Measurements from ENCODE around the gene MGAT5.
A peak's percentile ranks its signal among the peaks of the same experiment; 100 is the strongest.

MGAT5 gene

DNA sequence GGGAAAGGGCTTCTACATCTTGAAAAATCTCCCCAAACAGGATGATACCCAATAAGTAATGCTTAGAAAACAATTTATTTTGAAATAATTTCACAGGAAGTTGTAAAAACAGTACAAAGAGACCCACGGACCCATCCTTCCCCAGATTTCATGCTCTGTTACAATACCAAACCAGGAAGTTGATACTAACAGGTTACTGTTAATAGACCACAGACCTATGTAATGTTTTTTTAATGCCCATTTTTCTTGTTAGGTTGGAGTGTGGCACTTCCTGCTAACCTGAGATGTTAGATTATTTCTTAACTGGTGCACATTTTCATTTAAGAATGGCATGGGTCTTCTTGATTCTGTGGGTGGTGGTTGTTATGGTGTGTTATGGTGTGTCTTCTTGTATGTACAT lies 21.4 kb upstream of the MGAT5 start:
- DNase-seq, result no peak

DNA sequence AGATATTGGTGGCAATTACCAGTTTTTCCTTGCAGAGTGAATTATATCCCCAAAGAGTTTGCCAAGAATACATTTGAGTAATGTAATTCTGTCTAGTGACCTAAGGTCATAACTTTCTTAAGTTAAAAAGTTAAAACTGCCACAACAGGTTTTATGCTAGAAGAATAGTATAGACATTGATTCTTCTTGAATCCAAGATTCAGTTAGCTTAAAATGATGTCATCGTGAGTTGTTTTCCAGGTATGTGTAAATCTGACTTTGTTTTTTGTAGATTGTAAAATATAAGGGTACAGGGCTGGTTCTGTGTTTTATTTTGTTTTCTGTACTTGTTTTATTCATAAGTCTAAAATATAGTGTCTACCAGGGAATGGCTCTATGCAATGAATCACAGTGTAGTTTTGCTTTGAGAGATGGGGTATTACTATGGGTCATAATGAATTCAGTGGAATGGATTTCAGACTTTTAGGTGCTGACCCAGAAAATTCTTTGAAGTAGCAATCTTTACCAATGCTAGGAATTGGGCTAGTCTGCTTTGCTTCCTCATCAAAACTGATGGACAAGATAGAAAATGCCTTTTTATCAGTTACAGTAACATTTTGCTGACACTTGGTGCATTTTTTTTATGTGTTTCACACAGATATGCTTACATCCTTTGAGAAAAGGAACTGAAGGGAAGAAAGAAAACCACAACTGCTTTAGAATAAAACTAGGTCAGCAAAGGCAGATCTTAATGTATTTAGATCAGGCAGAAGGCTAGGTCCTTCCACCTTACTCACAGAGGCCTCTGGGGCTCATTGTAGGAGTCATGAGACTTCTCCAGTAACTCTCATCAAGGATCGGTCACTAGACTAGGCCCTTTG lies 20.8 kb upstream of the MGAT5 start:
- DNase-seq, result peak; percentile 37

DNA sequence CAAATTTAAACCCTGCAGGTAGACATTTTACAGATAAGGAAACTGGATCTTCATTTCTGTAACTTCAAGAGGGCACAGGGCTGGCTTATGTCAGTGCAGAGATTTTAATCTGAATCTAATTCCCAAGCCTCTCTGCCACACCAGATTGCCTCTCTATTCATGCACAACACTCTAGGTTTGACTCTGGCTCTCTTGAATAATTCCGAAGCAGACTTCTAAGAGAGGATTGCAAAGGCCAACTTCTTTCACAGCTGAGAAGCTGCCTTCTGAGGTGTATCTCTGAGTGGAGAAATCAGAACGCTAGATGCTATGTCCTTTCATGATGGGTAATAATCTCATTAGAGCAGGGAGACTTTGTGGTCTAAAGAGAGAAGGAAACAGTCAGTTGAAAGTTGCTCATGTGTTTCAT lies 20.1 kb upstream of the MGAT5 start:
- DNase-seq, result no peak

DNA sequence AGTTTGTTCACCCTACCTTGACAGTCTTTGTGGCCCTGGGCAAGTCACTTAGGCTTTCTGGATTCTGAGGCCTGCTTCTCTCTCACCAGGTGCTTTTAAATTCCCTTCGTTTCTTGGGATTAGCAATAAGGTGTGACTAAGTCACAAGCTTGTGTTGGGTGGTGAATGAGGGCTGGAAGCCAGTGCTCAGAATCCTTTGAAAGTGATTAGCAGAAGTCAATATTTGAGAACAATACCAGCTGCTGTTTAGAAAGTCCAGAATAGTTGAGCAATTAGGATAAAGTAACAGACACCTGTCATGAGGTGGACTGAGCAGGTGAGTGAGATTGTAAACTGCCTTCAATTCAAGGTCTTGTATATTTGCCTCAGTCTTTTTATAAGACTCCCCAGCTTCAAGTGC lies 19.3 kb upstream of the MGAT5 start:
- no peak for DNase-seq

DNA sequence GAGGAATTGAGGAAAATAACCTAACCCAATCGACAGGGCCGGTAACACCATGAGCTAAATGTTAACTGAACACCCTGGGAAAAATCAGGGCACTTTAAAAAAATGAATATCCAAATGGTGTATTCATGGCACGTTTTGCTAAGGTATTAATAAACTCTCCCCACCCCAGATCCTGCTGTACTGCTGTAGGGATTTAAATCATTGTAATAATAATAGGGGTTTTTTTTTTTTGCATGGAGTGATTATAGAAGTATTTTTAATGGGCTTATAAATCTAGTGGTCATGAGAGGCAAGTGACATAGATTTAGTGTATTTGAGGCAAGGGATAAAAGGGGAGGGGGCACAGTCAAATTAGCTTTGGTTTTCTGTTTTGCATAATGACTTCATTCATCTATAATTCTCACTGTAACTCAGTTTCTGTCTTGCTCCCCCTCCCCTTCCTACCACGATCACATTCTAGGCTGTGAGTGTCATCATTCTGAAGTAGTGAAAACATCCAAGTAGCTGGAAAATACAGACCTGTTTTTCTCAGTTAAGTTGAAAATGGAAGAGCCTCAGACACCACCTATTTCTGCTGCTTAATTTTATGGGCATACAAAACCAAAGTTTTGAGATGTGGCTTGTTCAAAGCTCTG lies 18.2 kb upstream of the MGAT5 start:
- no peak for DNase-seq

DNA sequence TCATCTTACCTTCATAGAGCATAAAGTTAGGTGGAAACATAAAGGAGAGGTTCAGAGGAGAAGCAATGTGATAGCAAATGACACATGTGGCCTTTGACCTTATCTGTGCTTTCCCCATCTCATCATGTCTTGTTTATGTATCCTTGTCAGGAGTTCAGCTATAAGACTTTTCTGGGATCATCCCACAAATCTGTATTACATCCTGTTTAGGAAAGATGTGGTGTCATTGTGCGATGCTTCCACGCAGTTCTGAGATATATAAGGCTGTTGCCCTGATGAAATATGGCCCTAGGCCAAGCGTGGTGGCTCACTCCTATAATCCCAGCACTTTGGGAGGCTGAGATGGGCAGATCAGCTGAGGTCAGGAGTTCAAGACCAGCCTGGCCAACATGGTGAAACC lies 15.5 kb upstream of the MGAT5 start:
- no peak for DNase-seq

DNA sequence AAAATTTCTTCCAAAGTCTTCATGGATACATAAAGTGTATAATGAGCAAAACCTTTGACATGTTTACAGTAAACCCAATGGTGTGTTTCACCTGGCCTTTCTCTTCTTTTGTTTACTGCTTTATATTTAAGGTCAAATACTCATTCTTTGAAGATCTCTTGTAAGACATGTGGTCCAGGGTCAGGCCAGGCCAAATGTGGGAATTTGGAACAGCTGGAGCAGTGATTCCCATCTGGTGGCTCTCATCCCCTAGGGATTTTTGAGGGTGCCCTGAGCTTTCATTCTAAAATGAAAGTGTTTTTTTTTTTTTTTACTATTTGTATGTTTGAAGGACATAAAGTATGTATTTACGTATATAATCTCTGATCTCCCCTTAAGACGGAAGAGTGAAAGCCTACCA lies 13.8 kb upstream of the MGAT5 start:
- DNase-seq, result no peak

DNA sequence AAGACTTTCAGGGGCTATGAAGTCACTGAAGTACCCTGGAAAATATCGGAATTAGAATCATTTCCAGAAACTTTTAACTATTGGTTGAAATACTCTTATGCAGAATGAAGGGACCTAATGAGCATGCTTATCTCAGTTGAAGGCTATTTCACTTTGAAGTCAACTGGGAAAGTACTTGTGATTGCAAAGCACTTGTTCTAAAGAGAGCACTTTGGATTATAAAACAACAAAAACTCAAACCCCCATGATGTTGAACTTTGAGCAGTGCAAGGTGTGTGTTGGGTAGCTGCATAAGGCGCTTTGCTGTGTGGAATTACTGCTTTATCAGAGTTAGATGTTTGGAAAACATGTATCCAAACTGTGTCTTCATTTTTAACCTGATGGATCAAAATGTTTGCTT lies 12.0 kb upstream of the MGAT5 start:
- no peak for DNase-seq

DNA sequence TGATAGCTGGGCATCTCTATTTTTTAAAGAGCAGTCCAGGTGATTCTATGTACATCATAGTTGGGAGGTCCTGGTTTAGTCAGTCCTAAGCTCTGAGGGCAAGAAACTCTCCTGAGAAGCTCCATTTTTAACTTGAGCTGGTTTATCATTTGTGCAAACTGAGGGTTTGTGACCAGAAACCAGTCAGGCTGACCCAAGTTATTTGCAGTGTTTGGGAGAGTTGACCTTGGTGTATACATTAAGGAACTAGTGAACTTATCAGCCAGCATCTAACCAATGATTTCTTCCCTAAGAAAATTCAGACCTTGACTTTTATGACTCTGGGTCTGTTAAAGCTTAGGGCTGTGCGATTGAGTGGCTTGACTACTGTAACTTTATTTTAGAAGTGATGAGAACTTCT lies 10.6 kb upstream of the MGAT5 start:
- DNase-seq, result no peak

DNA sequence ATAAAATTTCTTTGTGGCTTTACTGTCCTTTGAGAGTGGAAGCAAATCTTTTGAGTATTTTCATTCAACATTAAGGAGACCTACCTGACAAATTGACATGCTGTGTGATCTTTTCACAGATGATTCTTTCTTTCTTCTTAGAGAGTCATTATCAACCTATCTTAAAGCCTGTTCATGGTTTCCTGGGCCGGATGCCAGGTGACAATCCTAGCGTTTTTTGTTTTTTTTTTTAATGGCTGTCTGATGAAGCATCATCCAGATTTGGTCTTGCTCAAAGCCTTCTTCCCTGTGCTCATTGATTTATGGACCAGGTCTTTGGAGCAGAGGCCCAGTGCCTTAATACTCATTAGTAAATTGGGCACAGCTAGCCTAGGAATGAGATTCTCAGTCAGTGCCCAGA lies 9.8 kb upstream of the MGAT5 start:
- DNase-seq, result no peak

DNA sequence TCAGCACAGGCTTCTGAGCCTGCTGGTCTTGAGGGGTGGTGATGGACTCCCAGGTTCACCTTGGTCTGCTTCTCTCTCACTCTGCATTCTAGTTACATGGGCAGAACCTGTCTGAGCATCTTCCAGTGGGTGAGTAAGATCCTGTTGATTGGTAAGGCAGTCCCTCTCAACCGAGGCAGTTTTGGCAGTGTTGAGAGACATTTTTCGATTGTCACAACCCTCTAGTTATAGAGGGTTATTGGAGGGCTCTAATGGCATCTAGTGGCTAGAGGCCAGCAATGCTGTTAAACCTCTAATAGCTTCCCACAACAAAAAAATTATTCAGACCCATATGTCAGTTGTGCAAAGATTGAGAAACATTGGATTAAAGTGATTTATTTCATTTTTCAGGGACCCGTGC lies 9.3 kb upstream of the MGAT5 start:
- DNase-seq, result no peak

DNA sequence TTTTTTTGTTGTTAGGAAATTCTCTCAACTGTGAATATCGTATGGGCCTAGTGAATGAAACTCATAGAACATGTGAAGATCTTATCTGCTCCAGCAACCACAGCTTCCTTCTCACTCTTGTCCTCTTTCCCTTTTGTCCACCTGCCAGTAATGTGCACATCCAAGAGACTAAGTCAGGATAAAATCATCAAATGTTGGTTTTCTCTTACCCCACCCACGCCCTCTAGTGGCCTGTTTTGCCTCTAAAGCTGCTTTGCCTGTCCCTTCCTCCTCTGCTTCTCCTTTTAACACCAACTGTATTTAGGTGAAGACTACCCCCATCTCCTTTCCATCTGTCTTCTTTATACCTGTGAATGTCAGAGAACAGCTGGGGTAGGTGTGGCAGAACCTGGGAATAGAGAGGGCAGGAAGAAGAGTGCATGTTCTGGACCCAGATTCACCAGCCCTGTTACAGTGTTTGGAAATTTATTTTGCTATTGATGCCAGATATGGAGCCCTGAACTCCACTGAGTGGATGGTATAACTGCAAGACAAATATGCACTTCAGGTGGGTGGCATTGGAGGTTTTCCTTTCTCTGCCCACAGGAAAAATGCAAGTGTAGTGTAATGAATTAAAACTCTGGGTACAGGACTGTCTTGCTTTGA lies 8.4 kb upstream of the MGAT5 start:
- DNase-seq, result peak; percentile 87

DNA sequence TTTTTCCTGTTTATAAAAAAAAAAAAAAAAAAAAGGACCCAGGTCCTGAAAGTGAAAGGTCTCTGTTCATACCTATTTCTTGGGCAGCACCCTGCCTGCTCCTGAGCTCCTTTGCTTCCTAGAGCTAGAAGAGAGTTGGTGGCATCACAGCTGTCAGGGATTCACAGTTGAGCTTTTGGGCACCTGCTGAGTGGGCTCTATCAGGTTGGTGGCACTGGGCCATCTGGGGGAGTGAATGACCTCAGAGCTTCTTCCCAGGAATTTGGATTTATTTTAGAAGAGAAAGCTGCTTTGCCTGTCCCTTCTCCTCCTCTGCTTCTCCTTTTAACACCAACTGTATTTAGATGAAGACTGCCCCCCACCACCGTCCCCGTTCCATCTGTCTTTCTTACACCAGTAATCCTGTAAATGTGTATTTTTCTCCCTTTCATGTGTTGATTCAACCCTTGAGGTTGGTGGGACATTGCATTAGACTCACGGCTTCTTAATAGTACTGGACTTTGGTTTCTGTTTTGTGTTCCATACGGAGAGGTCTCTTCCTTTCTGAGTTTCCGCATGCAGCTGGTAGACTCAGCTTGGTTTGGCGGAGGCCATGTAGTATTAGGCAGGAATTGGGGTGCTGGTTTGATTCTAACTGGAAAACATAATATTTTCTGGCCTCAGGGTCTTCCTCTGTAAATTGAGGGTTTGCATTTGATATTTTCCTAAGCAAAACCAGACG lies 7.6 kb upstream of the MGAT5 start:
- DNase-seq, result peak; percentile 30

DNA sequence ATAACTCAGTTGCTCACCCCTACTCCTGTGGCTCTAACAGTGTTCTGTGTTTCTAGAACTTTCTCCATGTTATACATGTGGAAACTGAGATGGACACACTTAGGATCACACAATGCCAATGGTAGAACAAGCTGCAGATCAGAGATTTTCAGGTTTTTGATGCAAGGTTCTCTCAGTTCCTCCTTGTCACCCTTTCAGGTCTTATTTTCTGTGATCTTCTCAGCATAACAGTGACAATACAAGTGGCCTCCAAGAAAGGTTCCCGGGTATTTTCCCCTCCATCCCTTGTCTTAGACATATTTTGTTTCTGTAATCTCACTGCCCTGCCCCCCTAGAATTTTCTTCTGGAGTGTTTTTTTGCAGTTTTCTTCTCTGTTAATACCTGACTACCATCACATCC lies 6.2 kb upstream of the MGAT5 start:
- no peak for DNase-seq

DNA sequence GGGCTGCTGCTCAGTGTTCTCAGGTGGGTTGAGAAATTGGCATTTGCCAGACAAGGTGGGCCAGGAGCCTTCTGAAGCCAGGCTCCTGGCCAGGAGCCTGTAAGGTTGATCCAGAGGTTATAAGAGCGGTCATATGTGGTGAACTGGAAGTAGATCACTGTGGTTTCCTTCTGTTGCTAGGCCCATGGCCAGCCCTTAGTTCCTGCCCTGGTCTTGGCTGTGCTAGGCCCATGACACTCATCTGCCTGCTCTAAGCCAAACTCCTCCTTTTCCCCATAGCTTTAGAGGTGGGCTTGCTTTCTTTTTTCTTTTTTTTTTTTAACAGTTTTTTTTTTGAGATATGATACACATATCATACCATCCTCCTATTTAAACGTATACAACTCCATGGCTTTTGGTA lies 5.0 kb upstream of the MGAT5 start:
- no peak for DNase-seq

DNA sequence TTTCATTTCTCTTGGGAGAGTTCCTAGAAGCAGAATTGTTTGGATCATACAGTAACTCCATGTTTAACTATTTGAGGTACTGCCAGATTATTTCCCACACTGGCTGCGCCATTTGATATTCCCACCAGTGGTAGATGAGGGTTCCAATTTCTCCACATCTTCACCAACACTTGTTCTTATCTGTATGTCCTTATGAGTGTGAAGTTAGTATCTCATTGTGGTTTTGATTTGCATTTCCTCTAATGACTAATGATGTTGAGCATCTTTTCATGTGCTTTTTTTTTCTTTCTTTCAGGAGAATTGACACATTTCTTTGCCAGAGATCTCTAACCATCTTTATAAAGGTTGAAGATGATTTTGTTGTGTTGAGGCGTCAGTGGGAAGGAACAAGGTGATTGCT lies 4.1 kb upstream of the MGAT5 start:
- no peak for DNase-seq

DNA sequence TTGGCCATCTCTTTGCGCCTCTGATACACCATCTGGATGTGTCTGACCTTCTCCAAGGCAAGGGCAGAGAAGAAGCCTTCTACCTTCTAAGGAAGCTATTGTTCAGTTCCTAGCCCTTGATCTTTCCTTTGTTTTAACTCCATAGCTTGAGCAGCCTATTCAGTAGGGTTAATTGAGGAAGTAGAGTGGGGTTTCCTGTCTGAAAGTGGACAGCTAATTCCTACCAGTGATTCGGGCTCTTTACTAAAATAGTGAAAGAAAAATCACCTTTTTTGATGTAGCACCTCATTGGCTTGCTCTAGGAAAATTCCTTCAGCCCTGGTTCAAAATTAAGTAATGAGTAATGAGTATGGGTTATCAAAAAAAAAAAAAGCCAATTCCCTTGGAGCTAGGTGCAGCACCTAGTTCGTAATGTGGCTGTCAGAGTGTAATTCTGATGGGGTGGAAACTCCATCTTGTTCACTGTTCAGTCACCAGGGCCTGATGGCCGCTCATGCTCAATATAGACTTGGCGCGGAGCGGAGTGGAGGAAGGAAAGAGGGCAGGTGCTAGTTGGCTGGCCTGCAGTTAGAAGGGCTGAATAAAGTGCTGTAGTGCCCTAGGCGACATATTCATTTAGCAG lies 2.9 kb upstream of the MGAT5 start:
- DNase-seq, result no peak

DNA sequence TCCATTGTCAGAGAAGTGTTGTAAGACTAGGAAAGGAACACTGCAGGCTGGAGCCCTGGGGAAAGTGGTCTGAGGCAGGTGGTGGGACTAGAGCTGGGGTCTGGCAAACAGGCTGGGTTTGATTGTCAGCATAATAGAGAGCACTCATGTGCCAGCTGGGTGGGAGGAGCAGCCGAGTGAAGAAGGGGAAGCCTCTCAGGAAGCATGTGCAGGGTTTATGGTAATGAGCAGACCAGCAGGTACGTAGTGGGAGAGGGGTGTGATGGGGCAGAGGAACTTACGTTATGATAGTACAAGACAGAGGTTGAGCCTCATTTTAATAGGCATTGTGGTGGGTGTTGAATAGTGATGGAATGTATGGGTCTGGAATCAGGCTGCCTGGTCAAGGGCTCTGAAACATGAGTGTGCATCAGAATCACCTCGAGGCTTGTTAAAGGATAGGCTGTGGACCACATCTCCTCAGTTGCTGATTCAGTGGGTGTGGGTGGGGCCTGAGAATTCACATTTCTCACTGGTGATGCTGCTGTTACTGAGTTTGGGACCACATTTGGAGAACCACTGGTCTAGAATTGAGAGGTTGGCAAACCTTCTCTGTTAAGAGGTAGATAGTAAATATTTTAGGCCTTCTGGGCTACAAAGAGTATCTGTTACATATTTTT lies 1.7 kb upstream of the MGAT5 start:
- DNase-seq, result no peak

DNA sequence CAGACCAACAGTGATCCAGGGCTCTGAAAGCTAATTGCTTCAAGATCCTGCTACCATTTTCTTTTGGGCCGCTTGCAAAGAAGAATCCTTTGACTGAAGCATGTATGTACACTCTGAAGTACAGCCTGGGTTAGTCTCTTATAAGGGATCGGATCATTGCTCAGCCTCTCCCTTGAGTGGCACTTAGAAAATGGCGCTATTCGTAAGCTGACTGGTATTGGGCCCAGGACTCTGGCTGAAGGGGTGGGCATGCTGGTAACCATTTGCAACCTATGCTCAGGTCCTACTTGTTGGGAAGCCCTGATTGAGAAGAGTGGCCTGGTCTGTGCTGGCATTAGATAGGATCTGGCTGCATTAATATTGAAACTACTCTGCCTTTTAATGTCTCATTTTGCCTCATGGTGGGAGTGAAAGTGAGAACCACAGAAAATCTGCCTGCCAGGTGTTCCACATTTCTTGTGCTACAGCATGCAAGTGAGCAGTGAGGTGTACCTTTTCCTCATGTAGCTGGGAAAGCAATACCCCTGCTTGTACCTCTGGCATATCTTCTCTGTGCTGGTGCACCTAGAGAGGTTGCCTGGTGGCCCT lies 661 bp upstream of the MGAT5 start:
- DNase-seq, result no peak

DNA sequence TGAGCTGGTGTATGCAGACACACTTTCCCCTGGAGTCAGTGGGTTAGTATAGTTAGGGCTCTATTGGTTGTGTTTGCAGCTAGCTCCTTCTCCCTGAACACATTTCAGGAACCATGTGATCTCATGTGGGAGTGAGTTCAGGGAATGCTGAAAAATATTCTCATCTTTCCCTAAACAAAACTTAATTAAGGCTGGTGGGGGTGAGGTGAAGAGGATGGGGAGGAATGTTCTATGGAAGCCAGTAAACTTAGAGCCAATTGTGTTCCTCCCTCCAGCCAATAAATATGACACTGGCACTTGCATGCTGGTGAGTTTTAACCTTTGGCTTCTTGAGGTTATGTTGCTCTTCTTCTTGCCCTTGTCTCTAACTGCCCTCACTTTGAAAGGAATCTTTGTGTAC lies 952 bp downstream of the MGAT5 start:
- DNase-seq, result no peak

DNA sequence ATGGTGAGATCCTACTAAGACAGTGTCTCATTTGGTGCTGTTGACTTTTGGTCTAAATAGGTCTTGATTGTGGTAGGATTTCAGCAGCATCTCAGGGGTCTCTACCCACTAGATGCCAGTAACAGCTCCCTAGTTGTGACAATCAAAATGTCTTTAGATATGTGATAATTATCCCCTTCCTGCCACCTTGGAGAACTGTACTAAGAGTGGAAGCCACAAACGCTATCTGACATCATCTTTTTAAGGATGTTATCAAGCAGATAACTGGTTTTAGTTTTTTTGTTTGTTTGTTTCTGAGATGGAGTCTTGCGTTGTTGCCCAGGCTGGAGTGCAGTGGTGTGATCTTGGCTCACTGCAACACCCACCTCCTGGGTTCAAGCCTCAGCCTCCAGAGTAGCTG lies 3.1 kb downstream of the MGAT5 start:
- no peak for DNase-seq

DNA sequence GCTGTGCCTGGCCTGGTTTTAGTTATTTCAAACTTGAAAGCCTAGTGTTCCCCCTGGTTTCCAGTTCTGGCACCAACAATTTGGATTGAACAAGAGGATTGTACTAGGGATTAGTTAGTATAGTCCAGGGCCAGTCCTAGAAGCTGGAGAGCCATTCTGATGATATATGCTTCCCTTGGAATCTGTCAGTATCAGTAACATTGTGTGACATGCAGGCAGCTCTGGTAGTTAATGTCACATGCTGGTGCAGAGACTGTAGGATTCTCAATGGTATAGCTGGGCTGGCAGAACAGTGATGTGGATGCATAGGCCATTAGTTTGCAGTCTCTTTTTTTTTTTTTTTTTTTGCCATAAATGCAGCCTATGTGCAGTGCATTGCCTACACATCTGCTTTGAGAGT lies 3.6 kb downstream of the MGAT5 start:
- DNase-seq, result no peak

Data from suppressor macrophage treated with lipopolysaccharide for 4 hours (primary cell).